ENCODE measurements around the gene YY1AP1. TPM values are rescaled to one million over a fixed set of nuclear protein-coding genes. Genes with fewer than 3 reads are reported as not detected.

YY1AP1 gene, protein sequence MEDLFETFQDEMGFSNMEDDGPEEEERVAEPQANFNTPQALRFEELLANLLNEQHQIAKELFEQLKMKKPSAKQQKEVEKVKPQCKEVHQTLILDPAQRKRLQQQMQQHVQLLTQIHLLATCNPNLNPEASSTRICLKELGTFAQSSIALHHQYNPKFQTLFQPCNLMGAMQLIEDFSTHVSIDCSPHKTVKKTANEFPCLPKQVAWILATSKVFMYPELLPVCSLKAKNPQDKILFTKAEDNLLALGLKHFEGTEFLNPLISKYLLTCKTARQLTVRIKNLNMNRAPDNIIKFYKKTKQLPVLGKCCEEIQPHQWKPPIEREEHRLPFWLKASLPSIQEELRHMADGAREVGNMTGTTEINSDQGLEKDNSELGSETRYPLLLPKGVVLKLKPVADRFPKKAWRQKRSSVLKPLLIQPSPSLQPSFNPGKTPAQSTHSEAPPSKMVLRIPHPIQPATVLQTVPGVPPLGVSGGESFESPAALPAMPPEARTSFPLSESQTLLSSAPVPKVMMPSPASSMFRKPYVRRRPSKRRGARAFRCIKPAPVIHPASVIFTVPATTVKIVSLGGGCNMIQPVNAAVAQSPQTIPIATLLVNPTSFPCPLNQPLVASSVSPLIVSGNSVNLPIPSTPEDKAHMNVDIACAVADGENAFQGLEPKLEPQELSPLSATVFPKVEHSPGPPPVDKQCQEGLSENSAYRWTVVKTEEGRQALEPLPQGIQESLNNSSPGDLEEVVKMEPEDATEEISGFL
- 54.5 and 57.6 TPM in 2 replicates for total RNA-seq

DNA sequence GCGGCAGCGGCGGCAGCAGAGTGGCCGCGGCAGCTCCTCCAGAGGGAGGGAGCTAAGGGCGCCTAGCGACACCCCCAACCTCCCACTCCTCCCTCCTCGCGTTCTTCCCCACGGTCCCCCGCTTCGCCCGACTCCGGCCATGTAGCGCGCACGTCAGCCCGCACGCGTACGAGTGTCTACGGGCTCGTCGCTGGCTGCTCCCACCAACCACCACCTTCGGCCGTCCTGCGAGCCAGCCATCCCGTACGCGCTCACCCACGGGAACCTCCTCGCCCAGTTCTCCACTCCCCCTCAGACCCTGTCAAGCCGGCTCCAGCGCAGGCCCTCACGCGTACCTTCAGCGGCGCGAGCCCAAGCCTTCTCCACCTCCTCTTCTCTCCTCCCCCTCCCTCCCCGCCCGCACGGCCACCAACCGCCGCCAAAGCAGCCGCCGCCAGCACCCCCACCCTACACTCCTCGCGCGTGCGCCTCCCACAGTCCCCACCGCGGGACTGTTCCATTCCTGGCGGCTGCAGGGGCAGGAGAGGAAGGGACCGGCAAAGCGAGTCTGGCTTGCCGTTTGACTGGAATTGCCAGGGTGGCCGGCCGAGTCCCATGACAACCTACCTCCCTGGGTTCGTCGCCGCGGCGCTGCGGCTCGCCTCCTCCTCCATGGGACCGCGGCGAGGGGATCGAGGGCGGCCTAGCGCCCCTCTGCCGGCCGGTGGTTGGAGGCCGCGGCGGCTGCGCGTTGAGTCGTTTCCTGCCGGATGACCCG, at the start of gene YY1AP1:
Gene YY1AP1 (minus strand): TSS at position 451 of the 757 bp plus-strand sequence. CDS start 8,338 bp downstream, outside the sequence.

DNA sequence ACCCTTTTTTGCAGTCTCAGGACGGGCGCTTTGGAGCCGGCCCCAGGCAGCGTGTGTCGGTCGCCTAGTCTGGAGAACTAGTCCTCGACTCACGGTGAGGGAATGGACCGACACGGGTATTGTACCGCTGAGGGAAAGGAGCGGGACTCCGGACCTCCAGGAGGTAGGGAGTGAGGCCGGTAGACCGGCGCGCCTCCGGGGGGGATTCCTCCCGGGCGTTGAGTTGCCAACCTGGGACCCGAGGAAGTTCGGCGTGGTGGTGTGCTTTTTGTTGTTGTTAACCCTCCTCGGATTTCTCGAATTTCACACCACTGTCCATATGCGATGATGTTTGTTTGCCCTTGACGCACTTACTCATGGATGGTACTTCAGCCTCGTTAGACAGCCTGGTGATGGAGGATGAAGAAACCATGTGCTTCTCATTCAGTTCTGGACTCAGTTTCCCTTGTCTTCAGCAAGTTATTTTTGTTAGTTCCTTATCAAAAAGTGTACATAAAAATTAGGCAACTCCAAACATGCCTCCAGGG, 570 bp upstream of the YY1AP1 start, which contains the start of gene DAP3:
Gene DAP3 (plus strand): TSS at position 11 of the 527 bp plus-strand sequence. CDS start 20,689 bp downstream, outside the sequence.

DNA sequence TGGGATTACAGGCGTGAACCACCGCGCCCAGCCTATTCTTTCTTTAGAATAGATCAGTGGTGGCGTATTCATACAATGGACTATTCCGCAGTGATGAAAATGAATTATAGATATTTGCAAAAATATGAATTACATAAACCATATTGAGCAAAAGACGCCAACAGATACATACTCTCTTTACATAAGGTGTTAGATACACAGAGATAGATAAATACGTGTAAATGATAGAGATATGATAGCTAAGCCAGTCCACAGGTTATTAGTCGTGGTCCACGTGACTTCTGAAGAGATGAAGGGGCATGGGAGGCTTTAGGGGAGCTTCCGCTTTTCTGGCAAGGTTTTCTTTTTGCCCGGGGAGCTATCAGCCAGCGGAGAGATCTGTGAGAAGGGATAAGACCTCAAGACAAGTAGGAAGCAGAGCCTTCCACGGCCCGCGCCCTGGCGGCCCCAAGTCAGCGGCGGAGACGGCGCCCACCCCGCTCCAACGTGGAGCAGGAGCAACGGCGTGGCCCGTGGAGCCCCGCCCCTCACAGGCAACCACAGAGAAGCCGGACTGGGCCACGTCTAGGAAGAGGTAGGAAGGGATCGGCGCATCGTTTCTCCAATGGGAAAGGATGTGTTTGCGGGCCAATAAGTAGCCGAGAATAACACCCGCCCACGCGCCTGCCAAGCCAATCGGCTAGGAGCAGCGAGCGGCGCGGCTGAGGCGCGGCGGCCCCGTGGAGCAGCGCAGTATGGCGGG, 78.9 kb downstream of the YY1AP1 start, which contains the start of gene MSTO1:
Gene MSTO1 (plus strand): TSS at position 704 of the 742 bp plus-strand sequence. CDS start 31 bp downstream, at position 735.

Other genes with a start within 250 kb of the YY1AP1 start
- gene ASH1L, start 126.0 kb downstream of the YY1AP1 start, total RNA-seq: 27.4 and 29.9 TPM in 2 replicates
- 25.2 and 27.8 TPM in 2 replicates for gene MSTO1, start 78.6 kb downstream of the YY1AP1 start, total RNA-seq
- gene DAP3, start 317 bp upstream of the YY1AP1 start, total RNA-seq: 74.7 and 95.7 TPM in 2 replicates
- 37.9 and 42.8 TPM in 2 replicates for gene GON4L, start 168.4 kb upstream of the YY1AP1 start, total RNA-seq
- 34.4 and 35.9 TPM in 2 replicates for gene SYT11, start 170.8 kb upstream of the YY1AP1 start, total RNA-seq
- gene RIT1, start 222.6 kb upstream of the YY1AP1 start, total RNA-seq: 35.6 and 48.0 TPM in 2 replicates
- gene KHDC4, start 245.6 kb upstream of the YY1AP1 start, total RNA-seq: 36.6 and 40.6 TPM in 2 replicates

Measured in vein endothelial cell (primary cell).